Upper lobe of right lung (tissue), 1 donor: ENCODE data around the gene HLCS. TPM values are rescaled to one million over a fixed set of nuclear protein-coding genes. Genes with fewer than 3 reads are reported as not detected.

Source experiments
- ATAC-seq: fragments of 200-7000 bp; cut with Tn5 transposase; one replicate; pipeline ENCODE4 v1.9.1; 2020; ENCODE audit warnings: mild to moderate bottlenecking, moderate library complexity
- DNase-seq: peaks from one replicate; pipeline ENCODE4 v3.0.0-alpha.2; 2020
- H3K27ac ChIP-seq: fragments of 200-600 bp; one replicate; pipeline ENCODE4 v1.8.0; 2022
- H3K27me3 ChIP-seq: fragments of 200-600 bp; one replicate; pipeline ENCODE4 v1.8.0; 2022; ENCODE audit warnings: mild to moderate bottlenecking
- H3K36me3 ChIP-seq: fragments of 200-600 bp; one replicate; pipeline ENCODE4 v1.8.0; 2022
- H3K4me1 ChIP-seq: fragments of 200-600 bp; one replicate; pipeline ENCODE4 v1.8.0; 2022
- H3K4me3 ChIP-seq: fragments of 200-600 bp; one replicate; pipeline ENCODE4 v1.8.0; 2022; ENCODE audit warnings: mild to moderate bottlenecking
- H3K9me3 ChIP-seq: fragments of 200-600 bp; one replicate; pipeline ENCODE4 v1.8.0; 2022
- intact Hi-C: fragments of 100-400 bp; cut with DNase I; formaldehyde crosslinking; loops from one replicate; pipeline ENCODE4 v1.11.0; 2022
- total RNA-seq: library from RNA; stranded (reverse); fragmentation: NEBNext Ultra II Directional; extraction: Animal tissue kit (Norgen Biotek cat#: 25700); gene quantifications from one replicate; pipeline ENCODE4 v1.2.1, GENCODE V29; 2021
- TF ChIP-seq, protein P1 (sequence below): fragments of 200-600 bp; IDR thresholded peaks from one replicate; pipeline ENCODE4 v1.8.0; 2022; ENCODE audit warnings: antibody characterized with exemption
- donor health status: DM: no; HTN: yes; CAD: no; lungs with severe emphysema.

HLCS gene
- total RNA-seq, 1 donor from 2014 or later = 16.0 TPM

GRCh38 chr21:36828208-36828607 is 138.3 kb downstream of the HLCS start:
- H3K4me1 ChIP-seq = no peaks in the 10 kb centered on the region
- H3K36me3 ChIP-seq = no peaks in the 10 kb centered on the region
- no peaks in the 10 kb centered on the region for H3K9me3 ChIP-seq
- intact Hi-C loops = no loop called here
- TF ChIP-seq, protein P1, sequence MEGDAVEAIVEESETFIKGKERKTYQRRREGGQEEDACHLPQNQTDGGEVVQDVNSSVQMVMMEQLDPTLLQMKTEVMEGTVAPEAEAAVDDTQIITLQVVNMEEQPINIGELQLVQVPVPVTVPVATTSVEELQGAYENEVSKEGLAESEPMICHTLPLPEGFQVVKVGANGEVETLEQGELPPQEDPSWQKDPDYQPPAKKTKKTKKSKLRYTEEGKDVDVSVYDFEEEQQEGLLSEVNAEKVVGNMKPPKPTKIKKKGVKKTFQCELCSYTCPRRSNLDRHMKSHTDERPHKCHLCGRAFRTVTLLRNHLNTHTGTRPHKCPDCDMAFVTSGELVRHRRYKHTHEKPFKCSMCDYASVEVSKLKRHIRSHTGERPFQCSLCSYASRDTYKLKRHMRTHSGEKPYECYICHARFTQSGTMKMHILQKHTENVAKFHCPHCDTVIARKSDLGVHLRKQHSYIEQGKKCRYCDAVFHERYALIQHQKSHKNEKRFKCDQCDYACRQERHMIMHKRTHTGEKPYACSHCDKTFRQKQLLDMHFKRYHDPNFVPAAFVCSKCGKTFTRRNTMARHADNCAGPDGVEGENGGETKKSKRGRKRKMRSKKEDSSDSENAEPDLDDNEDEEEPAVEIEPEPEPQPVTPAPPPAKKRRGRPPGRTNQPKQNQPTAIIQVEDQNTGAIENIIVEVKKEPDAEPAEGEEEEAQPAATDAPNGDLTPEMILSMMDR = no peak
- no peak overlapping the region for H3K27ac ChIP-seq
- ATAC-seq (no peak), DNase-seq (no peak)
- H3K4me3 ChIP-seq = no peak overlapping the region
- no peaks in the 10 kb centered on the region for H3K27me3 ChIP-seq

- ATAC-seq = no peak
- Histone ChIP-seq H3K27me3 (no peaks in the 10 kb centered on the region), H3K27ac (no peak overlapping the region), H3K4me1 (no peaks in the 10 kb centered on the region), H3K9me3 (no peaks in the 10 kb centered on the region), H3K36me3 (no peaks in the 10 kb centered on the region), H3K4me3 (no peak overlapping the region)
- TF ChIP-seq, protein P1 = no peak
- intact Hi-C loops = no loop called here
- DNase-seq = no peak
Observed at GRCh38 chr21:36825658-36826057, 140.8 kb downstream of the HLCS start.

- Histone ChIP-seq H3K36me3 (no peaks in the 10 kb centered on the region), H3K27me3 (no peaks in the 10 kb centered on the region), H3K4me1 (no peaks in the 10 kb centered on the region), H3K9me3 (no peaks in the 10 kb centered on the region), H3K27ac (no peak overlapping the region), H3K4me3 (no peak overlapping the region)
- ATAC-seq (no peak), DNase-seq (no peak)
- TF ChIP-seq, protein P1 = no peak
- intact Hi-C loops = no loop called here
Observed at GRCh38 chr21:36821032-36821299, 145.5 kb downstream of the HLCS start.

DNA sequence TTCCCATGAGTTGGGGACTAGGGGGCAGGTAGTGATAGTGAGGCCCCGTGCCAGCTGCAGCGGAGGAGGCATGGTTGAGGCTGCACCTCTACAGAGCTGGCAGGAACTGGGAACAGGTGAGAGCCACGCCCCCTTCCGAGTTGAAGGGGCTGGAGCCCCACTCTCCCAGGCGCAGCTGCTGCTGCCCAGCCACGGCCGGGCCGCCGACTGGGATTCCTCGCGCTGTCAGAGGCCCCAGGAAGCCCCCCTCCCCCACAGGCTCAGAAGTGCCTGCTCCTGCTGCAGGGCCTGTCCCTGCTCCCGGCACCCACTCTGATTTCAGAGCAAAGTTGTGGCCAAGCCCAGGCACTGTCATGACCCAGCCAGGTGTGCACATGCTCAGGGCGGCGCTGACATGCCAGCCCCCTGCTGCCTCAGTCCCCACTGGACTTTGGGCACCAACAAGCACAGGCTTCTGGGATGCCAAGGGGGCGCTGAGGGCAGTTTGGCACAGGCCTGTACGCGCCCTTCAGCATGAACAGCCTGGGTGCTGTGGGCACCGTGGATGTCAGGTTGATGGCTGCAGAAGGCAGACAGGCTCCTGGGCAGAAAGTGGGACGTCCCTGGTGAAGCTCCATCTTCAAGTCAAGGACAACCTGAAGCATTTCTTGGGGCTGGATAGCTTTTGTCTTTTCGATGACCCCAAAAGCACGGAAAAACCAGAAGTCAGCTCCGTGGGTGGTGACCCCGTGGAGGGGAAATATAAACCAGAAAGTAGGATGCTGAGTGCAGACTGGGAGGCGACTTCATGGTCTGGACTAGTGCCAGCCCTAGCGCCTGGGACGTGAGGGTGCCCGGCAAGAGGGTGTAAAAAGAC is 146.1 kb downstream of the HLCS start:
- intact Hi-C loops = no loop called here
- ATAC-seq = peak; percentile 25

DNA sequence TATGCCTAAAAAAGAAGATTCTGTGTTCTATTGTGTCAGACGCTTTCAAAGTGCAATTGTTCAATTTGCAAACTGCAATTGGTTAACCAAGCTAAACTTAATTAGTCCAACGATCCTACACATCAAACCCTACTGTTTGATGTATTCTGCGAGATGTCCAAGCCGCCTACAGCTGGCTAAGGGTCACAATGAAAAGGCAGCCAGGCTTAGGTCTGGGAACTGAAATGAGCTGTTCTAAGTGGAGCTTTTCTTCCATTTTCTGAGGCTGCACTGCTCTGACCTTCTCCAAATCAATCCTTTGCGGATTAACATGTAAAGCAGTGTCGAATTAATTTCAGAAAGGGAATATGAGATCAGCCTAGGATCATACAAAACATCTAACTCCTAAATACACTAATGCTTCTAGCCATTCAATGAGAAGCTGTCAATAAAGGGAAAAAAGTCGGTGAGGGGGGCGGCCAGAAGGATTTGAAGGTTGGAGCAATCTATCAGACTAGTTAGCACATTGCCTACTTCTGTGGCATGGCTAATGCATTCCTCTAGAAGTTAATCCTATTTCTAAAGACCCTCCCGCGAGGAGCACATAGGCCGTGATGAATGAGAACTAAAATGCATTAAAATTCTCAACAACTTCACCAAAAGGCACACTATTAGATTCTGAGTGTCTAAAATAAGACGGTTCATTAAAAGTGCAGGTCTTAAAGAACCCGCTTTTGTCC is 148.6 kb downstream of the HLCS start:
- DNase-seq = no peak
- intact Hi-C loops = no loop called here
- Histone ChIP-seq H3K4me1 (no peaks in the 10 kb centered on the region), H3K27ac (no peak overlapping the region), H3K9me3 (no peaks in the 10 kb centered on the region), H3K27me3 (no peaks in the 10 kb centered on the region), H3K36me3 (no peaks in the 10 kb centered on the region), H3K4me3 (no peak overlapping the region)
- TF ChIP-seq, protein P1 = no peak
- no peak for ATAC-seq

More for the DNA sequence above, 146.1 kb downstream of the HLCS start:
- Histone ChIP-seq H3K4me1 (no peaks in the 10 kb centered on the region), H3K4me3 (no peak overlapping the region), H3K36me3 (no peaks in the 10 kb centered on the region), H3K27me3 (no peaks in the 10 kb centered on the region), H3K27ac (no peak overlapping the region), H3K9me3 (no peaks in the 10 kb centered on the region)
- TF ChIP-seq, protein P1 = no peak
- DNase-seq = no peak
